A549 (cell line): Measurements from ENCODE around the gene LCE1B. TPM values are rescaled to one million over a fixed set of nuclear protein-coding genes. Genes with fewer than 3 reads are reported as not detected.

Experiments
- ATAC-seq, 2 experiments: fragments of 200-7000 bp in 1 of 2; fragments of >200 bp in 1 of 2; cut with Nextera tagmentation in 1 of 2; cut with Tn5 transposase in 1 of 2; 3 replicates each; pipeline versions ENCODE4 v1.8.0 to v1.9.1; 2018 to 2020; ENCODE audit warnings: mild to moderate bottlenecking in 1 of 2, moderate library complexity in 1 of 2
- CTCF ChIA-PET: fragments of 300-600 bp; sonication (Branson Sonifier 250); formaldehyde crosslinking; extraction: SDS; loops from one replicate; lab custom pipeline; 2021; ENCODE audit warnings: antibody characterized with exemption, inconsistent platforms; lab: Yijun Ruan, JAX
- POLR2A ChIA-PET: fragments of 350-600 bp; formaldehyde crosslinking; extraction: SDS; loops from one replicate; lab custom pipeline; 2021; ENCODE audit warnings: antibody characterized with exemption, inconsistent platforms; lab: Yijun Ruan, JAX
- DNase-seq, 2 experiments: peaks; one replicate each; pipeline versions ENCODE4 v3.0.0 to v3.0.0-alpha.2; 2011 to 2016; ENCODE audit warnings: low read depth in 1 of 2, low spot score in 1 of 2
- FAIRE-seq: peaks from 2 replicates; lab custom pipeline; 2011; peaks lifted over from hg19 to GRCh38; lab: Jason Lieb, UNC
- H3K27ac ChIP-seq, 2 experiments: fragments of >200 bp; sonication (Bioruptor Twin); formaldehyde crosslinking; 3 replicates each; pipeline ENCODE4 v1.5.1; 2016 to 2017
- H3K4me1 ChIP-seq: fragments of >200 bp; sonication (Bioruptor Twin); formaldehyde crosslinking; 3 replicates; pipeline ENCODE4 v1.6.1; 2016
- H3K4me2 ChIP-seq: fragments of >200 bp; sonication (Bioruptor Twin); formaldehyde crosslinking; 3 replicates; pipeline ENCODE4 v1.6.1; 2016
- H3K4me3 ChIP-seq: fragments of >200 bp; sonication (Bioruptor Twin); formaldehyde crosslinking; 3 replicates; pipeline ENCODE4 v1.5.1; 2016
- H3K9me3 ChIP-seq: fragments of >200 bp; sonication (Bioruptor Twin); formaldehyde crosslinking; 3 replicates; pipeline ENCODE4 v1.6.1; 2016
- CBX8 ChIP-seq: fragments of 200-600 bp; sonication (generic); IDR thresholded peaks from 2 replicates; pipeline ENCODE4 v1.6.1; 2016
- E2F6 ChIP-seq: IDR thresholded peaks from 2 replicates; pipeline ENCODE4 v1.6.1; 2012; ENCODE audit warnings: low read depth, borderline replicate concordance
- FOSB ChIP-seq: fragments of 250-450 bp; sonication (Bioruptor Pico); IDR thresholded peaks from 2 replicates; pipeline ENCODE4 v1.5.0; 2020; ENCODE audit warnings: mild to moderate bottlenecking, moderate library complexity
- FOXS1 ChIP-seq: fragments of 250-450 bp; sonication (Bioruptor Pico); IDR thresholded peaks from 2 replicates; pipeline ENCODE4 v1.5.0; 2020; ENCODE audit warnings: mild to moderate bottlenecking, moderate library complexity
- HDAC2 ChIP-seq: fragments of 200-600 bp; sonication (generic); IDR thresholded peaks from 2 replicates; pipeline ENCODE4 v1.6.1; 2016
- HMGXB4 ChIP-seq: fragments of 250-450 bp; sonication (Bioruptor Pico); IDR thresholded peaks from 2 replicates; pipeline ENCODE4 v1.5.0; 2021; ENCODE audit warnings: mild to moderate bottlenecking, moderate library complexity, borderline replicate concordance
- JUNB ChIP-seq: fragments of >200 bp; sonication (Bioruptor Twin); formaldehyde crosslinking; IDR thresholded peaks from 2 replicates; pipeline ENCODE4 v1.6.1; 2016
- KDM1A ChIP-seq: fragments of 200-600 bp; sonication (generic); IDR thresholded peaks from 2 replicates; pipeline ENCODE4 v1.6.1; 2016; ENCODE audit warnings: low read depth, mild to moderate bottlenecking
- KDM5A ChIP-seq: fragments of 200-600 bp; sonication (generic); IDR thresholded peaks from 2 replicates; pipeline ENCODE4 v1.6.1; 2016; ENCODE audit warnings: antibody characterized with exemption, mild to moderate bottlenecking
- NPAS2 ChIP-seq: fragments of 250-450 bp; sonication (Bioruptor Pico); IDR thresholded peaks from 2 replicates; pipeline ENCODE4 v1.8.0; 2022; ENCODE audit warnings: mild to moderate bottlenecking, moderate library complexity, borderline replicate concordance
- NR3C1 ChIP-seq: fragments of >200 bp; sonication (Bioruptor Twin); formaldehyde crosslinking; IDR thresholded peaks from 3 replicates; pipeline ENCODE4 v1.6.1; 2017
- RFX5 ChIP-seq: fragments of 450-650 bp; IDR thresholded peaks from 2 replicates; pipeline ENCODE4 v1.7.1; 2014; ENCODE audit warnings: antibody characterized with exemption, mild to moderate bottlenecking, moderate library complexity
- WGBS: methylation state at CpG from one replicate; pipeline ENCODE4 v1.1.6; 2017; ENCODE audit errors: missing lambda C conversion rate; 5-methylcytosine and 5-hydroxymethylcytosine counted together
- polyA plus RNA-seq, 4 experiments: library from polyadenylated mRNA; depleted of rRNA in 3 of 4; stranded (reverse); fragments of >200 nt; fragmentation: RNase III in 1 of 4; extraction: RNeasy Plus Mini Kit Qiagen cat#74134 plus additional on column Dnase treatment in 1 of 4; gene quantifications; 2 replicates in 3 of 4; 3 replicates in 1 of 4; pipeline ENCODE4 v1.2.3, GENCODE V29; 2011 to 2017
- TF ChIP-seq, protein P1 (sequence below): IDR thresholded peaks from 2 replicates; pipeline ENCODE4 v1.6.1; 2012
- TF ChIP-seq, protein P2 (sequence below): fragments of 200-600 bp; sonication (generic); IDR thresholded peaks from 2 replicates; pipeline ENCODE4 v1.6.1; 2016; ENCODE audit warnings: antibody characterized with exemption, mild to moderate bottlenecking, moderate library complexity
- TF ChIP-seq, protein P3 (sequence below): fragments of 450-650 bp; IDR thresholded peaks from 2 replicates; pipeline ENCODE4 v1.6.1; 2014; ENCODE audit warnings: antibody characterized with exemption

LCE1B gene
- polyA plus RNA-seq, 2 of the 4 experiments (the other 2 are of a cell fraction) = not detected

GRCh38 chr1:152860129-152860528, 48.4 kb downstream of the LCE1B start:
- TF ChIP-seq JUNB (no peak), E2F6 (no peak), KDM1A (no peak), NR3C1 (no peak), FOXS1 (CRISPR knock-in tag) (no peak), FOSB (no peak)
- TF ChIP-seq, protein P1, sequence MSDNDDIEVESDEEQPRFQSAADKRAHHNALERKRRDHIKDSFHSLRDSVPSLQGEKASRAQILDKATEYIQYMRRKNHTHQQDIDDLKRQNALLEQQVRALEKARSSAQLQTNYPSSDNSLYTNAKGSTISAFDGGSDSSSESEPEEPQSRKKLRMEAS = no peak

DNA sequence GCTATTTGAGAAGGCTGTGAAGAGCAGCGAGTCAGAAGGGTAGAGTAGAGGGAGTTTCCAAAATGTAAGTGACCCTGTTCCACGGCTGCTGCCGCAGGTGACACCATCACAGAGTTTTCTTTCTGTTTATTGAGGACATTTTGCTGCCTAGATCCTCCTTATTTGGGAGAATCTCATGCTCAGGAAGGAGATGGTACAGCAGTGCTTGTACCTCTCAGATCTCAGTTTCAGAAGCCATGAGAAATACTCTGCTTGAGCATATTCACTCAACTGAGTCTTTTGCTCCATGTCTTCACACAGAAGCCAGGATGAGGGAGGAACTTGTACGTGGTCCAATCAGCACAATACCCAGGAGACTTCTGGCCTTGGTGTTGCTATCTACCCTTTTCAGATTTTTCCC, 49.6 kb downstream of the LCE1B start:
- DNase-seq = no peak
- no peak overlapping the region for H3K4me2 ChIP-seq
- no peaks in the 10 kb centered on the region for H3K4me1 ChIP-seq
- ATAC-seq = no peak
- H3K4me3 ChIP-seq = no peak overlapping the region
- no peaks in the 10 kb centered on the region for H3K9me3 ChIP-seq
- CTCF ChIA-PET = interaction anchor here (0.9 to 1.1 kb wide), 2 partner anchors 8 to 11 kb away, joined by 4 to 5 read pairs; no protein-coding TSS in a partner anchor
- TF ChIP-seq KDM1A = no peak
- TF ChIP-seq E2F6 = no peak
- no peak for TF ChIP-seq HMGXB4
- TF ChIP-seq NPAS2 (CRISPR knock-in tag) = no peak
- TF ChIP-seq, protein P2, sequence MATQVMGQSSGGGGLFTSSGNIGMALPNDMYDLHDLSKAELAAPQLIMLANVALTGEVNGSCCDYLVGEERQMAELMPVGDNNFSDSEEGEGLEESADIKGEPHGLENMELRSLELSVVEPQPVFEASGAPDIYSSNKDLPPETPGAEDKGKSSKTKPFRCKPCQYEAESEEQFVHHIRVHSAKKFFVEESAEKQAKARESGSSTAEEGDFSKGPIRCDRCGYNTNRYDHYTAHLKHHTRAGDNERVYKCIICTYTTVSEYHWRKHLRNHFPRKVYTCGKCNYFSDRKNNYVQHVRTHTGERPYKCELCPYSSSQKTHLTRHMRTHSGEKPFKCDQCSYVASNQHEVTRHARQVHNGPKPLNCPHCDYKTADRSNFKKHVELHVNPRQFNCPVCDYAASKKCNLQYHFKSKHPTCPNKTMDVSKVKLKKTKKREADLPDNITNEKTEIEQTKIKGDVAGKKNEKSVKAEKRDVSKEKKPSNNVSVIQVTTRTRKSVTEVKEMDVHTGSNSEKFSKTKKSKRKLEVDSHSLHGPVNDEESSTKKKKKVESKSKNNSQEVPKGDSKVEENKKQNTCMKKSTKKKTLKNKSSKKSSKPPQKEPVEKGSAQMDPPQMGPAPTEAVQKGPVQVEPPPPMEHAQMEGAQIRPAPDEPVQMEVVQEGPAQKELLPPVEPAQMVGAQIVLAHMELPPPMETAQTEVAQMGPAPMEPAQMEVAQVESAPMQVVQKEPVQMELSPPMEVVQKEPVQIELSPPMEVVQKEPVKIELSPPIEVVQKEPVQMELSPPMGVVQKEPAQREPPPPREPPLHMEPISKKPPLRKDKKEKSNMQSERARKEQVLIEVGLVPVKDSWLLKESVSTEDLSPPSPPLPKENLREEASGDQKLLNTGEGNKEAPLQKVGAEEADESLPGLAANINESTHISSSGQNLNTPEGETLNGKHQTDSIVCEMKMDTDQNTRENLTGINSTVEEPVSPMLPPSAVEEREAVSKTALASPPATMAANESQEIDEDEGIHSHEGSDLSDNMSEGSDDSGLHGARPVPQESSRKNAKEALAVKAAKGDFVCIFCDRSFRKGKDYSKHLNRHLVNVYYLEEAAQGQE = no peak
- TF ChIP-seq CBX8 = no peak
- TF ChIP-seq KDM5A = no peak
- TF ChIP-seq, protein P1 = no peak
- TF ChIP-seq HDAC2 = no peak
- TF ChIP-seq RFX5 = no peak
- TF ChIP-seq, protein P3, sequence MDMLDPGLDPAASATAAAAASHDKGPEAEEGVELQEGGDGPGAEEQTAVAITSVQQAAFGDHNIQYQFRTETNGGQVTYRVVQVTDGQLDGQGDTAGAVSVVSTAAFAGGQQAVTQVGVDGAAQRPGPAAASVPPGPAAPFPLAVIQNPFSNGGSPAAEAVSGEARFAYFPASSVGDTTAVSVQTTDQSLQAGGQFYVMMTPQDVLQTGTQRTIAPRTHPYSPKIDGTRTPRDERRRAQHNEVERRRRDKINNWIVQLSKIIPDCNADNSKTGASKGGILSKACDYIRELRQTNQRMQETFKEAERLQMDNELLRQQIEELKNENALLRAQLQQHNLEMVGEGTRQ = no peak
- TF ChIP-seq, all 56 proteins: peak for 0
- no peak for FAIRE-seq
- 0% methylated on average over 4 of the region's 4 CpGs for WGBS
- POLR2A ChIA-PET = no interaction called here
- no peak overlapping the region for H3K27ac ChIP-seq

More at GRCh38 chr1:152860129-152860528, 48.4 kb downstream of the LCE1B start:
- CTCF ChIA-PET = interaction anchor here (0.8 kb wide), 1 partner anchor 206 kb away, joined by 4 read pairs; no protein-coding TSS in a partner anchor
- Histone ChIP-seq H3K9me3 (no peaks in the 10 kb centered on the region), H3K27ac (no peak overlapping the region), H3K4me3 (no peak overlapping the region), H3K4me1 (no peaks in the 10 kb centered on the region), H3K4me2 (no peak overlapping the region)
- WGBS = 5% methylated on average over 3 of the region's 3 CpGs
- no peak for DNase-seq
- POLR2A ChIA-PET = no interaction called here
- no peak for ATAC-seq
- FAIRE-seq = no peak

Other genes with a start within 250 kb of the LCE1B start
- gene LCE3E, start 245.2 kb upstream of the LCE1B start, polyA plus RNA-seq (2011; rRNA removed) = not detected in 2 replicates
- not detected in 3 replicates for gene LCE3E, start 245.2 kb upstream of the LCE1B start, polyA plus RNA-seq (2017; fragmentation: RNase III; extraction: RNeasy Plus Mini Kit Qiagen cat#74134 plus additional on column Dnase treatment)
- 0.23 and 0.36 TPM in 2 replicates for gene LCE3D, start 231.5 kb upstream of the LCE1B start, polyA plus RNA-seq (2011; rRNA removed)
- gene LCE3D, start 231.5 kb upstream of the LCE1B start, polyA plus RNA-seq (2017; fragmentation: RNase III; extraction: RNeasy Plus Mini Kit Qiagen cat#74134 plus additional on column Dnase treatment) = 0.18 to 0.39 TPM (median 0.18 TPM) in 3 replicates
- not detected in 2 replicates for gene LCE3C, start 211.7 kb upstream of the LCE1B start, polyA plus RNA-seq (2011; rRNA removed)
- gene LCE3C, start 211.7 kb upstream of the LCE1B start, polyA plus RNA-seq (2017; fragmentation: RNase III; extraction: RNeasy Plus Mini Kit Qiagen cat#74134 plus additional on column Dnase treatment) = not detected in 3 replicates
- not detected in 2 replicates for gene LCE3B, start 198.2 kb upstream of the LCE1B start, polyA plus RNA-seq (2011; rRNA removed)
- gene LCE3B, start 198.2 kb upstream of the LCE1B start, polyA plus RNA-seq (2017; fragmentation: RNase III; extraction: RNeasy Plus Mini Kit Qiagen cat#74134 plus additional on column Dnase treatment) = not detected in 3 replicates
- not detected in 2 replicates for gene LCE3A, start 188.9 kb upstream of the LCE1B start, polyA plus RNA-seq (2011; rRNA removed)
- not detected in 3 replicates for gene LCE3A, start 188.9 kb upstream of the LCE1B start, polyA plus RNA-seq (2017; fragmentation: RNase III; extraction: RNeasy Plus Mini Kit Qiagen cat#74134 plus additional on column Dnase treatment)
- not detected in 2 replicates for gene LCE2D, start 148.6 kb upstream of the LCE1B start, polyA plus RNA-seq (2011; rRNA removed)
- gene LCE2D, start 148.6 kb upstream of the LCE1B start, polyA plus RNA-seq (2017; fragmentation: RNase III; extraction: RNeasy Plus Mini Kit Qiagen cat#74134 plus additional on column Dnase treatment) = not detected in 3 replicates
- gene LCE2C, start 136.7 kb upstream of the LCE1B start, polyA plus RNA-seq (2011; rRNA removed) = not detected in 2 replicates
- not detected in 3 replicates for gene LCE2C, start 136.7 kb upstream of the LCE1B start, polyA plus RNA-seq (2017; fragmentation: RNase III; extraction: RNeasy Plus Mini Kit Qiagen cat#74134 plus additional on column Dnase treatment)
- gene LCE2B, start 125.8 kb upstream of the LCE1B start, polyA plus RNA-seq (2011; rRNA removed) = not detected in 2 replicates
- gene LCE2B, start 125.8 kb upstream of the LCE1B start, polyA plus RNA-seq (2017; fragmentation: RNase III; extraction: RNeasy Plus Mini Kit Qiagen cat#74134 plus additional on column Dnase treatment) = not detected in 3 replicates
- not detected in 2 replicates for gene LCE2A, start 113.6 kb upstream of the LCE1B start, polyA plus RNA-seq (2011; rRNA removed)
- not detected in 3 replicates for gene LCE2A, start 113.6 kb upstream of the LCE1B start, polyA plus RNA-seq (2017; fragmentation: RNase III; extraction: RNeasy Plus Mini Kit Qiagen cat#74134 plus additional on column Dnase treatment)
- not detected in 2 replicates for gene LCE4A, start 103.8 kb upstream of the LCE1B start, polyA plus RNA-seq (2011; rRNA removed)
- not detected in 3 replicates for gene LCE4A, start 103.8 kb upstream of the LCE1B start, polyA plus RNA-seq (2017; fragmentation: RNase III; extraction: RNeasy Plus Mini Kit Qiagen cat#74134 plus additional on column Dnase treatment)
- not detected in 2 replicates for gene KPRP, start 53.9 kb upstream of the LCE1B start, polyA plus RNA-seq (2011; rRNA removed)
- gene KPRP, start 53.9 kb upstream of the LCE1B start, polyA plus RNA-seq (2017; fragmentation: RNase III; extraction: RNeasy Plus Mini Kit Qiagen cat#74134 plus additional on column Dnase treatment) = not detected in 3 replicates
- gene LCE1F, start 36.8 kb upstream of the LCE1B start, polyA plus RNA-seq (2011; rRNA removed) = not detected in 2 replicates
- not detected in 3 replicates for gene LCE1F, start 36.8 kb upstream of the LCE1B start, polyA plus RNA-seq (2017; fragmentation: RNase III; extraction: RNeasy Plus Mini Kit Qiagen cat#74134 plus additional on column Dnase treatment)
- gene LCE1E, start 25.7 kb upstream of the LCE1B start, polyA plus RNA-seq (2011; rRNA removed) = not detected in 2 replicates
- gene LCE1E, start 25.7 kb upstream of the LCE1B start, polyA plus RNA-seq (2017; fragmentation: RNase III; extraction: RNeasy Plus Mini Kit Qiagen cat#74134 plus additional on column Dnase treatment) = not detected in 3 replicates
- gene LCE1D, start 15.2 kb upstream of the LCE1B start, polyA plus RNA-seq (2011; rRNA removed) = not detected in 2 replicates
- gene LCE1D, start 15.2 kb upstream of the LCE1B start, polyA plus RNA-seq (2017; fragmentation: RNase III; extraction: RNeasy Plus Mini Kit Qiagen cat#74134 plus additional on column Dnase treatment) = not detected in 3 replicates
- gene LCE1C, start 5.3 kb upstream of the LCE1B start, polyA plus RNA-seq (2011; rRNA removed) = not detected in 2 replicates
- not detected in 3 replicates for gene LCE1C, start 5.3 kb upstream of the LCE1B start, polyA plus RNA-seq (2017; fragmentation: RNase III; extraction: RNeasy Plus Mini Kit Qiagen cat#74134 plus additional on column Dnase treatment)
- not detected in 2 replicates for gene LCE1A, start 15.5 kb downstream of the LCE1B start, polyA plus RNA-seq (2011; rRNA removed)
- not detected in 3 replicates for gene LCE1A, start 15.5 kb downstream of the LCE1B start, polyA plus RNA-seq (2017; fragmentation: RNase III; extraction: RNeasy Plus Mini Kit Qiagen cat#74134 plus additional on column Dnase treatment)
- gene LCE6A, start 30.9 kb downstream of the LCE1B start, polyA plus RNA-seq (2011; rRNA removed) = not detected in 2 replicates
- not detected in 3 replicates for gene LCE6A, start 30.9 kb downstream of the LCE1B start, polyA plus RNA-seq (2017; fragmentation: RNase III; extraction: RNeasy Plus Mini Kit Qiagen cat#74134 plus additional on column Dnase treatment)
- not detected in 2 replicates for gene LCE7A, start 48.0 kb downstream of the LCE1B start, polyA plus RNA-seq (2011; rRNA removed)
- not detected in 3 replicates for gene LCE7A, start 48.0 kb downstream of the LCE1B start, polyA plus RNA-seq (2017; fragmentation: RNase III; extraction: RNeasy Plus Mini Kit Qiagen cat#74134 plus additional on column Dnase treatment)
- not detected in 2 replicates for gene SMCP, start 66.4 kb downstream of the LCE1B start, polyA plus RNA-seq (2011; rRNA removed)
- gene SMCP, start 66.4 kb downstream of the LCE1B start, polyA plus RNA-seq (2017; fragmentation: RNase III; extraction: RNeasy Plus Mini Kit Qiagen cat#74134 plus additional on column Dnase treatment) = not detected in 3 replicates
- gene IVL, start 96.6 kb downstream of the LCE1B start, polyA plus RNA-seq (2011; rRNA removed) = not detected in 2 replicates
- gene IVL, start 96.6 kb downstream of the LCE1B start, polyA plus RNA-seq (2017; fragmentation: RNase III; extraction: RNeasy Plus Mini Kit Qiagen cat#74134 plus additional on column Dnase treatment) = not detected in 3 replicates
- not detected in 2 replicates for gene SPRR5, start 135.2 kb downstream of the LCE1B start, polyA plus RNA-seq (2011; rRNA removed)
- not detected in 3 replicates for gene SPRR5, start 135.2 kb downstream of the LCE1B start, polyA plus RNA-seq (2017; fragmentation: RNase III; extraction: RNeasy Plus Mini Kit Qiagen cat#74134 plus additional on column Dnase treatment)
- gene SPRR4, start 158.7 kb downstream of the LCE1B start, polyA plus RNA-seq (2011; rRNA removed) = not detected in 2 replicates
- not detected in 3 replicates for gene SPRR4, start 158.7 kb downstream of the LCE1B start, polyA plus RNA-seq (2017; fragmentation: RNase III; extraction: RNeasy Plus Mini Kit Qiagen cat#74134 plus additional on column Dnase treatment)
- gene SPRR1A, start 172.1 kb downstream of the LCE1B start, polyA plus RNA-seq (2011; rRNA removed) = not detected in 2 replicates
- not detected in 3 replicates for gene SPRR1A, start 172.1 kb downstream of the LCE1B start, polyA plus RNA-seq (2017; fragmentation: RNase III; extraction: RNeasy Plus Mini Kit Qiagen cat#74134 plus additional on column Dnase treatment)
- gene SPRR3, start 189.8 kb downstream of the LCE1B start, polyA plus RNA-seq (2011; rRNA removed) = not detected in 2 replicates
- gene SPRR3, start 189.8 kb downstream of the LCE1B start, polyA plus RNA-seq (2017; fragmentation: RNase III; extraction: RNeasy Plus Mini Kit Qiagen cat#74134 plus additional on column Dnase treatment) = not detected in 3 replicates
- not detected in 2 replicates for gene SPRR1B, start 219.2 kb downstream of the LCE1B start, polyA plus RNA-seq (2011; rRNA removed)
- not detected in 3 replicates for gene SPRR1B, start 219.2 kb downstream of the LCE1B start, polyA plus RNA-seq (2017; fragmentation: RNase III; extraction: RNeasy Plus Mini Kit Qiagen cat#74134 plus additional on column Dnase treatment)
- not detected in 2 replicates for gene SPRR2D, start 229.1 kb downstream of the LCE1B start, polyA plus RNA-seq (2011; rRNA removed)
- gene SPRR2D, start 229.1 kb downstream of the LCE1B start, polyA plus RNA-seq (2017; fragmentation: RNase III; extraction: RNeasy Plus Mini Kit Qiagen cat#74134 plus additional on column Dnase treatment) = not detected in 3 replicates
- not detected in 2 replicates for gene SPRR2A, start 245.5 kb downstream of the LCE1B start, polyA plus RNA-seq (2011; rRNA removed)
- not detected in 3 replicates for gene SPRR2A, start 245.5 kb downstream of the LCE1B start, polyA plus RNA-seq (2017; fragmentation: RNase III; extraction: RNeasy Plus Mini Kit Qiagen cat#74134 plus additional on column Dnase treatment)